IPS-15b (cell line): ENCODE results near the gene LRRC40.
A peak's percentile ranks its signal among the peaks of the same experiment; 100 is the strongest.

ENCODE experiments used
- H3K27me3 ChIP-seq: one replicate; pipeline ENCODE4 v1.6.1; 2013; ENCODE audit warnings: low read length; ENCODE audit not compliant: control insufficient read depth, insufficient read depth
- H3K36me3 ChIP-seq: one replicate; pipeline ENCODE4 v1.6.1; 2013; ENCODE audit warnings: low read length; ENCODE audit not compliant: control insufficient read depth, insufficient read depth
- H3K4me1 ChIP-seq: one replicate; pipeline ENCODE4 v1.6.1; 2013; ENCODE audit warnings: mild to moderate bottlenecking, low read length; ENCODE audit not compliant: control insufficient read depth, insufficient read depth
- H3K4me3 ChIP-seq: one replicate; pipeline ENCODE4 v1.5.1; 2013; ENCODE audit warnings: low read depth, low read length
- H3K9ac ChIP-seq: one replicate; pipeline ENCODE4 v1.6.1; 2013; ENCODE audit warnings: low read depth, mild to moderate bottlenecking, low read length
- H3K9me3 ChIP-seq: one replicate; pipeline ENCODE4 v1.6.1; 2013; ENCODE audit warnings: mild to moderate bottlenecking, low read length; ENCODE audit not compliant: control insufficient read depth, insufficient read depth

The LRRC40 gene

DNA sequence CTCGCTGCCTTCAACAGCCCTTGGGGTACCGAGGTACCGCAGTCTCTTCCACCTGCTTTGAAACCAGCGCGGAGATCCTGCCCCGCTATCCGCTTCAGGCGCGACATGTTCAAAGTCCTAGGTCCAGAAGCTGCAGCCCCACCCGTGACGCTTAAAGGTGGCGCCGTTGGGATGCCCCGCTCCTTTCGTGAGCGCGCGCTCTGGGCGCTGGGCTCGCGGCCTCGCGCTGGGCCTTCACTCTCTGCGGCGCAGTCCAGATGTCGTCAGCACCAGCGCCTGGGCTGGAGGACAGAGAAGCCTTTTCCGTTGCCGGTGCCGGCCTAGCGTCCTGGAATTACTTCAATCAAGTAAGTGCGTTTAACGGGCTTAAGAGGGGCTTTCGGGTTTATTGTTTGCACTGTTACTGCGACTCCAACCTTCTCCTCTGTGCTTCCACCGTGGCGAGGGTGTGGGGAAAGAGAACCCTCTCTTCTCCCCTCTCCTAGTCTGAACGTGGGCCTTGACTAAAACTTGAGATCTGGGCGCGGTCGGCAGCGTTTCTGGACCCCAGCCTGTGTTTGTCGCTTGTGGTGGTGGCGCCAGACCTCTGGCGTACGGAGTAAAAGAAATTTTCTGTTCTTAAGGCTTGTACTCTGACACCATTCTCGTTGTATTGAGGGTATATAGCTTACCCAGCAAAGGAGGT lies at the start of gene LRRC40:
Gene LRRC40 (minus strand): TSS at position 146 of the 685 bp plus-strand sequence. CDS start 39 bp downstream, at position 107.
- Histone ChIP-seq H3K4me1 (no peaks in the 10 kb centered on the region), H3K9ac (peak within 1 kb of the TSS; percentile 92), H3K4me3 (peak within 1 kb of the TSS; percentile 99), H3K36me3 (no peaks in the 10 kb centered on the region), H3K27me3 (no peaks in the 10 kb centered on the region), H3K9me3 (no peaks in the 10 kb centered on the region)

DNA sequence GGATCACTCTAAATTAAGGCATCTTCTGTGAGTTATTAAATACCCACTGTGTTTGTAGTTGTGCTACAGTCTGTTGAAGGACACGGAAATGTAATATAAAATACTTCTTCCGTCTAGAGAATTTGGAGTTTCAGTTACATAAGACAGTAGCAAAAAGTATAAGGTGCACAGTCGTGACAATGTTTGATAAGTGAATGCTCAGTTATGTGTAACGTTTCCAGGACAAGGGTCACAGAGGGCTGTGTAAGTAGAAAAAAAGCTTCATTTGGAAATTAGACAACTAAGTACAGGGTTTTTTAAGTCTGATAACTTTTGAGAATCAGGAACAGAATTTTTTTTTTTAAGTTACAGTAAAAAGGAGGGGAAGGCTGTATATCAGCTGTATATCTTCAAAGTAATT lies 43.4 kb upstream of the LRRC40 start:
- H3K4me3 ChIP-seq, result no peak overlapping the region
- no peaks in the 10 kb centered on the region for H3K27me3 ChIP-seq
- H3K9me3 ChIP-seq, result no peaks in the 10 kb centered on the region
- H3K36me3 ChIP-seq, result peaks cover 23% of the 10 kb centered on the region
- H3K4me1 ChIP-seq, result no peaks in the 10 kb centered on the region
- H3K9ac ChIP-seq, result no peak overlapping the region

DNA sequence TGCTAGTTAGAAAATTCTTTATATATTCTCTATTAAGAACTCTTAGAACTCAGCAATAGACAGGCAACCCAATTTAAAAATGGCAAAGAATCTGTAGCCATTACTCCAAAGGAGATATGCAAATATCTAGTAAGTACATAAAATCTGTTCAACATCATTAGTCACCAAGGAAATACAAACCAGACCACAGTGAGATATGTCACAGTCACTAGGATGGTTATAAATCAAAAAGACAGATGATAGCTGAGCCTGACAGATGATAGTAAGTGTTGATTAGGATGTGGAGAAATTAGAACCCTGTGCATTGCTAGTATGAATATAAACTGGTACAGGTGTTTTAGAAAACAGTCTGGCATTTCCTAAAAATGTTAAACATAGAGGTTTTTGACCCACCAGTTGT lies 42.4 kb upstream of the LRRC40 start:
- peaks cover 28% of the 10 kb centered on the region for H3K36me3 ChIP-seq
- H3K9me3 ChIP-seq, result no peaks in the 10 kb centered on the region
- no peaks in the 10 kb centered on the region for H3K27me3 ChIP-seq
- H3K4me1 ChIP-seq, result no peaks in the 10 kb centered on the region
- no peak overlapping the region for H3K4me3 ChIP-seq
- no peak overlapping the region for H3K9ac ChIP-seq

DNA sequence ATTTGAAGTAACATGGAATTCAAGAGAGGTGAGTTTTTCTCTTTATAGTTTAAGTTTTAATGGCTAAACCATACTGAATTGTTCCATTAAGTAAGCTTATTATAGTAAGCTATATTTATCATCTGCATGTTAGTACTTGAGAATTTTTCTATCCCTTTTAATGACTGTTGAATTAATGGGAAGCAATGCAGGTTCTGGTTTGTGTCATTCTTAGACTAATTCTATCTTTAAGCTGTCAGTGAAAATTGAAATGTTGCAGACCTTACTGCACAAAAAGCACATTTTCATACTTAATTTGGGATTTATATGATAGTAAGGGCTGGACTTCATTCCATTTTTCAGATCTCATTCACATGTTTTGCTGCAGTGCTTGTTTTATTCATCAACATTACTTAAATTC lies 41.7 kb upstream of the LRRC40 start:
- Histone ChIP-seq H3K36me3 (peaks cover 32% of the 10 kb centered on the region), H3K27me3 (no peaks in the 10 kb centered on the region), H3K9me3 (no peaks in the 10 kb centered on the region), H3K4me1 (no peaks in the 10 kb centered on the region), H3K4me3 (no peak overlapping the region), H3K9ac (no peak overlapping the region)

DNA sequence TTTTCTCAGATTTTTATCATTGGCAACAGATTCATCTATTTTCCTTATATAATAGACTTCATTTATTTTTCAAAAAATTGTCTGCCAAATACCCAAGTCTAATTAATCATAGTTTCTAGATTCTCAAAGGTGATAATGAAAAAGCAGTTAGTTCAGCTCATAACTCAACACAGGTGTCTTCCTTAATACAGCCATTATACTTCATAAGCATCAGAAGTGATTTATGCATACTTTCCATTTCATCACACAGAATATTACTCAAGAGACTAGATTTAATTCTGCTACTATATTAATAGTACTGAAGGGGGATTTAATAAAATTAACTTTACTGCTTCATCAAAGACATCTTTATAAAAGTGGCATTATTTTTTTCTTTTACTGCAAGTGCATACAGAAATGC lies 34.6 kb upstream of the LRRC40 start:
- no peak overlapping the region for H3K4me3 ChIP-seq
- H3K9ac ChIP-seq, result no peak overlapping the region
- no peaks in the 10 kb centered on the region for H3K27me3 ChIP-seq
- H3K4me1 ChIP-seq, result no peaks in the 10 kb centered on the region
- no peaks in the 10 kb centered on the region for H3K9me3 ChIP-seq
- H3K36me3 ChIP-seq, result peaks cover 48% of the 10 kb centered on the region

DNA sequence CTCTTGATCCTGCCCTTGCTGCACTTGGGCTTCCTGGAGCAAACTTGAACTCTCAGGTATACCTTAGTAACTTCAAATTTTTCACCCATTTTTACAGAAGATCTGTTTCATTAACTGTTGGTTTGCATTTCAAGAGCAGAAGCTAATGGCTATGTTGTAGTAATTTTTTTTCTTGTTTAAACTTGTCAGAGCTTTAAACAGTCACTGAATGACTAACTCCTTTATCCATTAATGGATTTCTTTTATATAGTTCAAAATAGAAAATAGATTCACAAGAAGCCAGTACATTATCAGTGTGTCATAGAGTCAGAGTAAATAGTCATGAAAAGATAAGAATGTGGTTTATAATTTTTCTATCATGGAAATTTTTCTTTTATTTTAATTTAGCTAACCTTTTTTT lies 29.4 kb upstream of the LRRC40 start:
- Histone ChIP-seq H3K9me3 (no peaks in the 10 kb centered on the region), H3K4me1 (no peaks in the 10 kb centered on the region), H3K27me3 (no peaks in the 10 kb centered on the region), H3K4me3 (no peak overlapping the region), H3K9ac (no peak overlapping the region), H3K36me3 (peaks cover 37% of the 10 kb centered on the region)

DNA sequence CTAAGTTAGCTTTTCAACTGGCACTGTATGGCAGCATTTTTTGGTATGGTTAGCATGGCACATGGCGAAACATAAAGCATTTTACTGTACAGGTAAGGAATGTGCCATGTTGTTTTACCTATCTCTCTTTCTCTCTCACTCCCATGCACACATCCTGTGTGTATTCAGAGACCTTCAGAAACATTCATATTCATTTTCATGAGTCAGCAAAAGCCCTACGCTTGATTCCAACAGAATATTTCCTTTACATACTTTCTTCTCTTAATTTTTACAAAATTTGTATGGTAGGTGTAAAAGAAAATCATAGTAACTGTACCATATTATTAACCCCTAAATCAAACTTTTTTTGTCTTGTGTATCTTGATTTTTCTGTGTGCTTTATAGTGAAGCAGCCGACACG lies 26.1 kb upstream of the LRRC40 start:
- H3K4me1 ChIP-seq, result no peaks in the 10 kb centered on the region
- no peak overlapping the region for H3K9ac ChIP-seq
- no peak overlapping the region for H3K4me3 ChIP-seq
- H3K27me3 ChIP-seq, result no peaks in the 10 kb centered on the region
- H3K36me3 ChIP-seq, result peaks cover 26% of the 10 kb centered on the region
- no peaks in the 10 kb centered on the region for H3K9me3 ChIP-seq

DNA sequence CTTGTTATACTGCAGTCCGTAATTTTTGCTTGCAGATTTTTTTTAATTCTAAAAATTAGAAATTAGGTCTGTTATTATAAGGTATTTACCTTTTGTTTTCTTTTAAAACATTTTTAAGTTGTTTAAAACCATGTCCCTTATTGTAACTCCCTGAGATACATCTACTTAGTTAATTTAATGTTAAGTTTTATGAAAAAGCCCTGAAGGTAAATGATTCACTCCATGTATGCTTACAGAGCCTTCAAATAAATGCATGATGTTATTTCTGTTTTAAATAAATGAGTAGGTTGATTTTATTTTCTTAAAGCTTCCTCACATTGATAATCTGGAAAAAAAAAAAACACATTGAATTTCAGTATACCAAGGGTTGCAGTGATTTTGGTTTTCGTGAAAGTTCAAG lies 23.3 kb upstream of the LRRC40 start:
- Histone ChIP-seq H3K9ac (no peak overlapping the region), H3K4me1 (peaks cover 4% of the 10 kb centered on the region), H3K36me3 (peaks cover 19% of the 10 kb centered on the region), H3K4me3 (no peak overlapping the region), H3K27me3 (no peaks in the 10 kb centered on the region), H3K9me3 (no peaks in the 10 kb centered on the region)

DNA sequence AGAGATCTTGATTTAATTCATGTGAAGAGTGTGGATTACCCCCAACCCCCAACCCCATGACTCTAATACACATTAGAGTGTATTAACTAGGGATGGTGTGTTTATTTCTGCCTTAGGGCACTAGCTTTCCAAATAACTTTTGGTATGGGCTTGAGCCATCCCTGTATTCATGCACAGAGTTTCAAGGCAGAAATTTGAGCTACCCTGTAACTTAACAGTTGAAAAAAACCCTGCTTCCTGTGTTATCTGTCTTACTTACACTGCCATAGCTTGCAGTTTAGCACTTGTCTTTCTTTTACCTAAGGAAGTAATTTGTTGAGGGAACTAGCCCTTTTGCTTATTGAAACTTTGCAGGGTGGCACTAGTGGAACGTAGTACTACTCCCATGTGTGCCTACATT lies 22.1 kb upstream of the LRRC40 start:
- H3K9me3 ChIP-seq, result no peaks in the 10 kb centered on the region
- H3K4me1 ChIP-seq, result peaks cover 6% of the 10 kb centered on the region
- H3K27me3 ChIP-seq, result no peaks in the 10 kb centered on the region
- peaks cover 15% of the 10 kb centered on the region for H3K36me3 ChIP-seq
- no peak overlapping the region for H3K4me3 ChIP-seq
- H3K9ac ChIP-seq, result no peak overlapping the region

DNA sequence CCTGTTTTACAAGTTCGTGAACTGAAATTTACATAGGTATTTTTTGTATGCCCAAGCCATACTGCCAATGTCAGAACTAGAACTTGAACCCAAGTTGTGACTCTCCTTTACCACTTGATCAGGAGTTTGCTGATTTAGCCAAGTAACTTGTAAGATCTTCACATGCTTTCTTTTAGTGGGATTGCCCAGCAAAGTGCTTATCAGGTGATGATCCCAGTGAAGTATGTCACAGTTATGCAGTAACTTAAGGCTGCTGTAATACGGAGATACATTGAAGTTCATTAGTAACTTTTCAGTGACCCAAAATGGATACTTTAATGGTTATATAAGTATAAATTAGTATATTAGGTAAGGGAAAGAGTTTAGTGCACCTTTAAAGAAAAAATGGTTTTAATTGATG lies 19.6 kb upstream of the LRRC40 start:
- Histone ChIP-seq H3K27me3 (no peaks in the 10 kb centered on the region), H3K9ac (no peak overlapping the region), H3K36me3 (peaks cover 4% of the 10 kb centered on the region), H3K4me1 (peaks cover 7% of the 10 kb centered on the region), H3K9me3 (no peaks in the 10 kb centered on the region), H3K4me3 (no peak overlapping the region)

DNA sequence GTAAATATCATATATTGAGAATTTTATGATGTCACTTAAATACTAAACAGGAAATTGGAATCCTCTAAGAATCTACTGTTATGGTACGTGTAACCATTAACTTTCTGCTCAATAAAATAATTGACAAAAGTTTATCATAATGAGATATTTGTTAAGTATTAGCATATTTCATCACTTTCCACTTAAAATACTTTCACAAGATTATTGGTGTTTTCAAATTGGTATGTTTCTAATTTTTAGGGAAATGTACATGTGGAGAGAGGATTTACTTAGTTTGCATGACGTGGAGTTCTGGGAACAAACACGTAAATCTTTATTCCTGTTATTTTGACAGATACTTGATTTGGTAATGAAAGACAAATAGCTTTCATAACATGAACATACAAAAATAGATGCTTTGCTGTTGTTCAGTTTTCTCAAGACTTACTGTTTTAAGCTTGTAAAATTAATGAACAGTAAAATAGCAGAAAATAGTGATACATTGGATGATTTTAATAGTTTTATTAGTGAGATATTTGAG lies 17.4 kb upstream of the LRRC40 start:
- H3K9me3 ChIP-seq, result no peaks in the 10 kb centered on the region
- H3K27me3 ChIP-seq, result no peaks in the 10 kb centered on the region
- H3K4me1 ChIP-seq, result peaks cover 7% of the 10 kb centered on the region
- H3K4me3 ChIP-seq, result peak overlapping the region; percentile 89
- H3K36me3 ChIP-seq, result no peaks in the 10 kb centered on the region
- peak overlapping the region; percentile 98 for H3K9ac ChIP-seq

DNA sequence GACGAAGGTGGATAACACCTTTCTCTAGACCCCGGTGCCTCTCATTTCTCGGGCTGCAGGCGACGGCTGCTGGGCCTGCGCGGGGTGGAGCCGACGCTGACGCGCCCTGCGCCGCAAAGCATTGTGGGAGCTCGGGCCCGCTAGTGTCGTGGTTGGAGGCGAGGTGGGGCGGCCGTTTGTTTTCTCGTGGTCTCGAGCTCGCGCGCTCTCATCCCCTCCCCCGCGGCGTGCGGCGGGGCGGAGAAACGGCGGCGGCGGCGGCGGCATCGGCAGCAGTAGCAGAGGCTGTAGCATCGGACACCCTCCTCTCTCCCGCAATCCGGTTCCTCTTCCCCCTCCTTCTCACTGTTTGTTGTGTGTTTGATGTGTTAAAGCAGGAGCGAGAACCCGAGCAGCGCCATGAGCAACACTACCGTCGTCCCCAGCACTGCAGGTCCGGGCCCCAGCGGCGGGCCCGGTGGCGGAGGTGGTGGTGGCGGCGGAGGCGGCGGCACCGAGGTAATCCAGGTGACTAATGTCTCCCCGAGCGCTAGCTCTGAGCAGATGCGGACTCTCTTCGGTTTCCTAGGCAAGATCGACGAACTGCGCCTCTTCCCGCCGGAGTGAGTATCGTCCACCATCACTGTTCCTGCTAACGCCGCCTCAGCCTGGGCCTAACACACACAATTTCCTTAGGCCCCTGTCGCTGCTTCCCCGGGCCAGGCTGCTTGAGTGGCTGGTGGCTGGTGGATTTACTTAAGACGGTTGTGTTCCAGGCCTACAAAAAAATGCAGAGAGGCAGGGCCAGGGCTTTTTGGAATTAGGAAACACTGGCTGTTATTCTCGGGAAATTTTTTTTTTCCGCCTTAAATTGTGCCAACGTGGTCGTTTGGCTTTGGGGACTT lies 16.1 kb upstream of the LRRC40 start, which contains the start of gene SRSF11:
Gene SRSF11 (plus strand): TSS at position 143 of the 884 bp plus-strand sequence. CDS start 257 bp downstream, at position 400.
- H3K9me3 ChIP-seq, result no peaks in the 10 kb centered on the region
- no peaks in the 10 kb centered on the region for H3K27me3 ChIP-seq
- H3K9ac ChIP-seq, result peak within 1 kb of the TSS; percentile 98
- H3K4me1 ChIP-seq, result peaks cover 7% of the 10 kb centered on the region
- H3K4me3 ChIP-seq, result peak within 1 kb of the TSS; percentile 89
- H3K36me3 ChIP-seq, result no peaks in the 10 kb centered on the region
